Glutamatergic neuron (in vitro differentiated cells): ENCODE results near the gene PHB1. TPM values are rescaled to one million over a fixed set of nuclear protein-coding genes. Genes with fewer than 3 reads are reported as not detected.

ENCODE experiments used
- DNase-seq: peaks from one replicate; pipeline ENCODE4 v3.0.0; 2022
- H3K27ac Mint-ChIP-seq: one replicate; pipeline ENCODE4 v1.8.0; 2020; ENCODE audit warnings: mild to moderate bottlenecking, mixed read lengths, inconsistent platforms; ENCODE audit not compliant: unreplicated experiment
- H3K27me3 Mint-ChIP-seq: one replicate; pipeline ENCODE4 v1.8.0; 2020; ENCODE audit warnings: mild to moderate bottlenecking, moderate library complexity, mixed read lengths, inconsistent platforms; ENCODE audit not compliant: unreplicated experiment
- H3K36me3 Mint-ChIP-seq: one replicate; pipeline ENCODE4 v1.8.0; 2020; ENCODE audit warnings: mild to moderate bottlenecking, mixed read lengths, inconsistent platforms; ENCODE audit not compliant: unreplicated experiment
- H3K4me1 Mint-ChIP-seq: one replicate; pipeline ENCODE4 v1.8.0; 2020; ENCODE audit warnings: mild to moderate bottlenecking, low read depth, mixed read lengths, inconsistent platforms; ENCODE audit not compliant: unreplicated experiment
- H3K4me3 Mint-ChIP-seq: one replicate; pipeline ENCODE4 v1.8.0; 2020; ENCODE audit warnings: mild to moderate bottlenecking, mixed read lengths, inconsistent platforms; ENCODE audit not compliant: unreplicated experiment
- H3K9me3 Mint-ChIP-seq: one replicate; pipeline ENCODE4 v1.8.0; 2020; ENCODE audit warnings: mild to moderate bottlenecking, moderate library complexity, mixed read lengths, inconsistent platforms; ENCODE audit not compliant: unreplicated experiment
- total RNA-seq: library from RNA; stranded (reverse); fragmentation: NEBNext Ultra II Directional; extraction: Animal tissue kit (Norgen Biotek cat#: 25700); gene quantifications from one replicate; pipeline ENCODE4 v1.2.1, GENCODE V29; 2021; ENCODE audit not compliant: unreplicated experiment
- TF ChIP-seq, protein P1 (sequence below): fragments of 200-600 bp; sonication (generic); IDR thresholded peaks from one replicate; pipeline ENCODE4 v1.5.0; 2021; ENCODE audit not compliant: partially characterized antibody, unreplicated experiment

The PHB1 gene
- total RNA-seq, 1 donor from 2014 or later: 134 TPM

DNA sequence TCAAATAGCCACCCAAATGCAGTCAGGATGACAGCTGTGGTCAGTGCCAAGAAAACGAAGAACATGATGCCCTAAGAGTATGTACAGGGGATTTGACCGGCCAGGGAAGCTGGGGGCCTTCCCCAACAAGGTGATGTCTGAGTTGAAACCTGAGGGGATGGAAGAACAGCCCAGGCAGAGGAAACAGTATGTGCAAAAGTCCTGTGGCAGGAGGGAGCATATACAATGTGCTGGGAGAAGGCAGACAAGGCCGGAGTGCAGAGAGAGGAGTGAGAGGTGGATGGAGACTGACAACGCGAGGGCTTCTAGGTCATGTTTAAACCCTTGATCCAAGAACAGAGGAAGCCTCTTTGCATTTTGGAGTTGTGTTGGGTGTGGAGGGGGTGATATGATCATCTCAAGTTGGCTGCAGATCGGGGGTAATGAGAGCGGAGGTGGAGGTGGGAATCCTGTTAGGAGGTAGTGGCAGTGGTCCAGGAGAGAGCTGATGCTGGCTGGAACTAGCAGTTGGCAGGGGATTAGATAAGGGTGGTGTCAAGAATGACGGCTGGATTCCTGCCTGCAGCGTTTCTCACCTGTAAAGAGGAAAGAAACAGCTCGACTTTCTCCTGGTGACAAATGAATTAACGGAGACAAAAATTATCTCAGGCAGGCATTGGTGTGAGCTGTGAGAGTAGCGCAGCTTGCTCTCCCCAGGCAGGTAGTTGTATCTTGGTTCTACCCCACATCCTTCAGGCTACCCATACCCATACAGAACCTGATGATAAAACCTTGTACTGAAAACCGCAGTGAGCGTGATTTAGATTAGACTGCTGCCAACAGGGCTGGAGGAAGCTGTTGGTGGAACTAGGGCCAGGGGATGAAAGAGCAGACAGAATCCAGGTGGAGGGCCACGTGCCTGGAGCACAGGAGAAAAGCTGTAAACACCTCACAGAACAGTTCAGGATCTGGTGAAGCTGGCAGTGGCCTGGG lies 43.2 kb upstream of the PHB1 start:
- Mint-ChIP-seq H3K4me3 (no peak overlapping the region), H3K4me1 (peaks cover 2% of the 10 kb centered on the region), H3K27me3 (peaks cover 8% of the 10 kb centered on the region), H3K36me3 (peaks cover 4% of the 10 kb centered on the region), H3K27ac (no peak overlapping the region), H3K9me3 (peaks cover 10% of the 10 kb centered on the region)
- TF ChIP-seq, protein P1, sequence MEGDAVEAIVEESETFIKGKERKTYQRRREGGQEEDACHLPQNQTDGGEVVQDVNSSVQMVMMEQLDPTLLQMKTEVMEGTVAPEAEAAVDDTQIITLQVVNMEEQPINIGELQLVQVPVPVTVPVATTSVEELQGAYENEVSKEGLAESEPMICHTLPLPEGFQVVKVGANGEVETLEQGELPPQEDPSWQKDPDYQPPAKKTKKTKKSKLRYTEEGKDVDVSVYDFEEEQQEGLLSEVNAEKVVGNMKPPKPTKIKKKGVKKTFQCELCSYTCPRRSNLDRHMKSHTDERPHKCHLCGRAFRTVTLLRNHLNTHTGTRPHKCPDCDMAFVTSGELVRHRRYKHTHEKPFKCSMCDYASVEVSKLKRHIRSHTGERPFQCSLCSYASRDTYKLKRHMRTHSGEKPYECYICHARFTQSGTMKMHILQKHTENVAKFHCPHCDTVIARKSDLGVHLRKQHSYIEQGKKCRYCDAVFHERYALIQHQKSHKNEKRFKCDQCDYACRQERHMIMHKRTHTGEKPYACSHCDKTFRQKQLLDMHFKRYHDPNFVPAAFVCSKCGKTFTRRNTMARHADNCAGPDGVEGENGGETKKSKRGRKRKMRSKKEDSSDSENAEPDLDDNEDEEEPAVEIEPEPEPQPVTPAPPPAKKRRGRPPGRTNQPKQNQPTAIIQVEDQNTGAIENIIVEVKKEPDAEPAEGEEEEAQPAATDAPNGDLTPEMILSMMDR: no peak
- no peak for DNase-seq

DNA sequence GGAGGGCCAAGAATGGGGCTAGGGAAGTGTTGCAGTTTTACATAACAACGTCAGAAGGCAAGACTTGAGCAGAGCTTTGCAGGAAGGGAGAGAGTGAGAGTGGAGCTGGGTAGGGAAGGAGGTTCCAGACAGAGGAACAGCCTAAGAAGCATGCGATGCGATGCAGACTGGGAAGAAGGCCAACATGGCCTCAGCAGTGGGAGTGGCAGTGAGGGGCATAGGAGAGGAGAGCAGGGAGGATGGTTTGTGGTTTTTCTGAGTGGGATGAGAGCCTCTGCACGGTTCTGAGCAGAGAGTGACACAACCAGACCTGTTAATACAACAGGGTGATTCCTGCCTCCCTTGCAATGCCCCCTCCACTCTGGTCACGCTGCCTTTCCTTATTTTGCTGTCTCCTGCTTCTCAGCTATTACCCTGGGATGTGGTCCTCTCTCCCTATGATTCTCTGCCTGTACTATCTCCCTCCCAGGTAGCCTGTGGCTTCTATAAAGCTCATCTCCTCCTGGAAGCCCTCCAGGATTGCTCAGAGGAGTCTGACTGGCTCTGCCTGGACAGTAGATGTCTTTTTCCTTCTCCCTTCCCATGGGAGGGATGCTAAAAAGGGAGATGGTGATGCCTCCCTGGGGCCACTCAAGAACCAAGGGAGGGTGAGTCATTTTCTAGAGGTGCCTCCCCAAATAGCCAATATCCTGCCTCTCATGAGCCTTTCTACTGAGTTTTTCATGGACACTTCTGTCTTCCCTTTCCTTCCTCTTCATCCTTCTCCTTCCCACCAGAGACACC lies 41.7 kb upstream of the PHB1 start:
- TF ChIP-seq, protein P1: no peak
- no peak overlapping the region for H3K27ac Mint-ChIP-seq
- peaks cover 11% of the 10 kb centered on the region for H3K27me3 Mint-ChIP-seq
- H3K4me3 Mint-ChIP-seq: no peak overlapping the region
- peaks cover 4% of the 10 kb centered on the region for H3K36me3 Mint-ChIP-seq
- H3K9me3 Mint-ChIP-seq: peaks cover 10% of the 10 kb centered on the region
- H3K4me1 Mint-ChIP-seq: peaks cover 4% of the 10 kb centered on the region
- no peak for DNase-seq

DNA sequence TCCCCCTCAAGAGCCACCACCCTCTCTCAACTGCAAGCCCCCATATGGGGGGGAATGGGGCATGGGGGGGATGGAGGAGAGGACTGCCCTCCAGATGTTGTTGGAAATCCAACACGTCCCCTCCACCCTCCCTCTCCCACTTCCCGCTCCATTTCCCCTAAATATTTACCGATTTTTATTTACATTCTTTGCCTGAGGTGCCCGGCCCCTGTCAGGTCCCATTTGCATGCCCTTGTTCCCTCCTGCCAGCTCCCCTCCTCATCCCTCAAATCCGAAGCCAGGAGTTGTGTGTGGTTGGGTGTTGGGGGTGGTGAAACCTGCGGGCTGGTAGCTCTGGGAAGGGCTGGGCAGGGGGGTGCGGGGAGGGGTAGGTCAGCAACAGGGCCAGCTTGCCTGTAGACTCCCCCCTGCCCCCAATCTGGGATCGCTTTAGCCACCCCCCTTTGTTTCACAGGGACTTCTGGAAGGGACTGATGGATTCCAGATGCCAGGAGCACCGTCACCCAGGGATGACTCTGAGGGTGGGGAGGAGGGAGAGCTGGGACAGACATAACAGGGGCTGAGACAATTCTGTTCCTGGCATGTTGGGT lies 40.7 kb upstream of the PHB1 start:
- H3K4me3 Mint-ChIP-seq: no peak overlapping the region
- TF ChIP-seq, protein P1: no peak
- H3K27ac Mint-ChIP-seq: no peak overlapping the region
- peaks cover 10% of the 10 kb centered on the region for H3K9me3 Mint-ChIP-seq
- peaks cover 4% of the 10 kb centered on the region for H3K36me3 Mint-ChIP-seq
- no peak for DNase-seq
- peaks cover 9% of the 10 kb centered on the region for H3K4me1 Mint-ChIP-seq
- peaks cover 11% of the 10 kb centered on the region for H3K27me3 Mint-ChIP-seq

DNA sequence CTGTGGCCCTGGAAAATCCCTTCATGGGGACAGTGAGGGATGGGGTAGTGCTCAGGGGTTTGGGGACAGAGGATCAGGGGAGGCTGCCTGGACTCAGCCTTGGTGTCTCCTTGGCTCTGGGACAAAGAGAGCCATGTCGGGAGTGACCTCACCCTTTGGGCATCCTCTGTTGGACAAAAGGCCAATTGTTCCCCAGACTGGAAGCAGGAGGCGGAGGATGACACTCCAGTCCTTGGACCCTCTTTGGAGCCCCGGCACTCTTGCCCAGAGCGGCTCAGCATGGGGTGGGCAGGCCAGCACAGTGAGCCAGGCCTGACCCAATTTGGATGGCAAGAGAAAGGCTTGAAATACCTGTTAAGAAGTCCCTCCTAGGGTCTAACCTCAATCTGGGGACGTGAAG lies 39.4 kb upstream of the PHB1 start:
- H3K27ac Mint-ChIP-seq: no peak overlapping the region
- H3K4me3 Mint-ChIP-seq: no peak overlapping the region
- H3K36me3 Mint-ChIP-seq: peaks cover 4% of the 10 kb centered on the region
- peaks cover 11% of the 10 kb centered on the region for H3K4me1 Mint-ChIP-seq
- peaks cover 11% of the 10 kb centered on the region for H3K27me3 Mint-ChIP-seq
- DNase-seq: no peak
- peaks cover 10% of the 10 kb centered on the region for H3K9me3 Mint-ChIP-seq
- TF ChIP-seq, protein P1: no peak
